Panc1 (cell line): ENCODE results near the gene PRSS21.

Source experiments
- CTCF ChIP-seq: fragments of 450-650 bp; IDR thresholded peaks from 2 replicates; pipeline ENCODE4 v1.5.1; 2017; ENCODE audit warnings: mild to moderate bottlenecking
- TF ChIP-seq, protein P1 (sequence below), 2 experiments: IDR thresholded peaks; 2 replicates each; pipeline ENCODE4 v1.6.1; 2011 to 2012; ENCODE audit warnings: low read depth in 2 of 2, control low read depth in 1 of 2, low read length in 1 of 2, mild to moderate bottlenecking in 1 of 2, moderate library complexity in 1 of 2; ENCODE audit not compliant: insufficient read depth in 1 of 2

DNA sequence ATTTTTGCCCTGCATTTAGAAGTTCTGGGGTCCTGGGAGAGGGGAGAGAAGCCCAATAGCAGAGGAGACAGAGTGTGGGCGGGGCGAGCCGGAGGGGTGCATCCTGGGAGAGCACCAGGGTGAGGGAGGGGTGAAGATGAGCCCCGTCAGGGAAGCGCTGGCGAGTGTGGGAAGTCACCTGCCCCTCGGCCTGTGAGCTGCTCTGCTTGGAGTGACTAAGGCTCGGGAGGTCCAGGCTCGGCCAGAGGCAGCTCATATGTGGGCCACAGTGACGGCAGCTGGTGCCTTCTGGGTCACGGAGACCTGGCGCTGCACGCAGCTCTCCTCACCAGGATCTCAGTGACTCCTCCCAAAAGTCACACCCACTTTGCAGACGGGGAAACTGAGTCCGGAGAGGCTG, 14.2 kb downstream of the PRSS21 start:
- TF ChIP-seq CTCF = no peak
- TF ChIP-seq, protein P1, sequence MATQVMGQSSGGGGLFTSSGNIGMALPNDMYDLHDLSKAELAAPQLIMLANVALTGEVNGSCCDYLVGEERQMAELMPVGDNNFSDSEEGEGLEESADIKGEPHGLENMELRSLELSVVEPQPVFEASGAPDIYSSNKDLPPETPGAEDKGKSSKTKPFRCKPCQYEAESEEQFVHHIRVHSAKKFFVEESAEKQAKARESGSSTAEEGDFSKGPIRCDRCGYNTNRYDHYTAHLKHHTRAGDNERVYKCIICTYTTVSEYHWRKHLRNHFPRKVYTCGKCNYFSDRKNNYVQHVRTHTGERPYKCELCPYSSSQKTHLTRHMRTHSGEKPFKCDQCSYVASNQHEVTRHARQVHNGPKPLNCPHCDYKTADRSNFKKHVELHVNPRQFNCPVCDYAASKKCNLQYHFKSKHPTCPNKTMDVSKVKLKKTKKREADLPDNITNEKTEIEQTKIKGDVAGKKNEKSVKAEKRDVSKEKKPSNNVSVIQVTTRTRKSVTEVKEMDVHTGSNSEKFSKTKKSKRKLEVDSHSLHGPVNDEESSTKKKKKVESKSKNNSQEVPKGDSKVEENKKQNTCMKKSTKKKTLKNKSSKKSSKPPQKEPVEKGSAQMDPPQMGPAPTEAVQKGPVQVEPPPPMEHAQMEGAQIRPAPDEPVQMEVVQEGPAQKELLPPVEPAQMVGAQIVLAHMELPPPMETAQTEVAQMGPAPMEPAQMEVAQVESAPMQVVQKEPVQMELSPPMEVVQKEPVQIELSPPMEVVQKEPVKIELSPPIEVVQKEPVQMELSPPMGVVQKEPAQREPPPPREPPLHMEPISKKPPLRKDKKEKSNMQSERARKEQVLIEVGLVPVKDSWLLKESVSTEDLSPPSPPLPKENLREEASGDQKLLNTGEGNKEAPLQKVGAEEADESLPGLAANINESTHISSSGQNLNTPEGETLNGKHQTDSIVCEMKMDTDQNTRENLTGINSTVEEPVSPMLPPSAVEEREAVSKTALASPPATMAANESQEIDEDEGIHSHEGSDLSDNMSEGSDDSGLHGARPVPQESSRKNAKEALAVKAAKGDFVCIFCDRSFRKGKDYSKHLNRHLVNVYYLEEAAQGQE (IDR thresholded peaks at IDR 0.05; ENCODE audit: insufficient read depth in 1 of 2, low read depth in 2 of 2, low read length in 1 of 2) = peak in 1 of 2 experiments; percentile 30; a peak in 1 of 4 replicates
